ENCODE data around the gene SMARCAL1.
"Not testable (repeated sequence)": the region's sequence is repeated elsewhere in the genome, so short reads cannot be mapped to it uniquely, and the experiment has no call there.

The SMARCAL1 gene

GRCh38 chr2:216412022-216412999 lies at the start of gene SMARCAL1:
SMARCAL1 (plus strand) TSS chr2:216412484; CDS start chr2:216414705, 2,221 bp downstream.
- peak; percentile 93 to 98 (median 97) for DNase-seq

- DNase-seq, result no peak
Observed at GRCh38 chr2:216362730-216363129, 49.6 kb upstream of the SMARCAL1 start.

GRCh38 chr2:216363221-216363620 lies 49.1 kb upstream of the SMARCAL1 start:
- no peak for DNase-seq

- no peak for DNase-seq
Observed at GRCh38 chr2:216365518-216365917, 46.8 kb upstream of the SMARCAL1 start.

GRCh38 chr2:216366777-216367471 lies 45.4 kb upstream of the SMARCAL1 start:
- DNase-seq, result no peak

- no peak for DNase-seq
Observed at GRCh38 chr2:216369821-216370220, 42.5 kb upstream of the SMARCAL1 start.

GRCh38 chr2:216370961-216371712 lies 41.1 kb upstream of the SMARCAL1 start:
- no peak for DNase-seq

GRCh38 chr2:216371721-216372702 lies 40.3 kb upstream of the SMARCAL1 start, which contains the start of gene MARCHF4:
MARCHF4 (minus strand) TSS chr2:216372483; CDS start chr2:216370260, 2,223 bp downstream.
- DNase-seq, result peak in 11 of 14 donors; percentile 5 to 66 (median 31)

- no peak for DNase-seq
Observed at GRCh38 chr2:216372761-216373291, 39.5 kb upstream of the SMARCAL1 start.

GRCh38 chr2:216373896-216374295 lies 38.4 kb upstream of the SMARCAL1 start:
- no peak for DNase-seq

GRCh38 chr2:216375286-216375685 lies 37.0 kb upstream of the SMARCAL1 start:
- no peak for DNase-seq

- no peak for DNase-seq
Observed at GRCh38 chr2:216379977-216380376, 32.3 kb upstream of the SMARCAL1 start.

GRCh38 chr2:216384409-216384808 lies 27.9 kb upstream of the SMARCAL1 start:
- DNase-seq, result not testable (repeated sequence)

GRCh38 chr2:216385478-216385877 lies 26.8 kb upstream of the SMARCAL1 start:
- no peak for DNase-seq

GRCh38 chr2:216387262-216387661 lies 25.0 kb upstream of the SMARCAL1 start:
- no peak for DNase-seq

- DNase-seq, result no peak
Observed at GRCh38 chr2:216388046-216388884, 24.0 kb upstream of the SMARCAL1 start.

GRCh38 chr2:216389570-216389969 lies 22.7 kb upstream of the SMARCAL1 start:
- no peak for DNase-seq

- no peak for DNase-seq
Observed at GRCh38 chr2:216391401-216391800, 20.9 kb upstream of the SMARCAL1 start.

- no peak for DNase-seq
Observed at GRCh38 chr2:216392018-216392562, 20.2 kb upstream of the SMARCAL1 start.
